ENCODE data around the gene ADGRD2. TPM values are rescaled to one million over a fixed set of nuclear protein-coding genes. Genes with fewer than 3 reads are reported as not detected.

Gene ADGRD2
- total RNA-seq, 1 experiment from 2014 or later: not detected

GRCh38 chr9:124501771-124502320, 51.6 kb downstream of the ADGRD2 start:
- no peak overlapping the region for H3K27ac ChIP-seq (ENCODE audit: low read depth, low read length)
- no peaks in the 10 kb centered on the region for H4K20me1 ChIP-seq (ENCODE audit: insufficient read depth)
- no peak overlapping the region for H3K4me3 ChIP-seq (replicated peaks in 1 of 2; ENCODE audit: low read depth in 1 of 2, low read length in 2 of 2)
- no peaks in the 10 kb centered on the region for H3K79me2 ChIP-seq (ENCODE audit: insufficient read depth, low read length)
- no peak overlapping the region for H3K9ac ChIP-seq (ENCODE audit: low read length)
- no TSS peak for BruUV-seq (replicated peaks)
- ChIA-PET POLR2A (no interaction called here), RAD21 (ENCODE audit: low non-redundant PET in 1 of 2, low total read pairs in 2 of 2, uncharacterized antibody in 2 of 2, unreplicated experiment in 2 of 2) (no interaction called here), CTCF (no interaction called here)
- ATAC-seq: no peak
- no peak overlapping the region for H2AFZ ChIP-seq (ENCODE audit: low read depth, low read length, poor library complexity, severe bottlenecking)
- no peak overlapping the region for H3K4me2 ChIP-seq (ENCODE audit: low read length)
- H3K4me1 ChIP-seq (ENCODE audit: control insufficient read depth in 1 of 2, insufficient read depth in 2 of 2, low read length in 2 of 2): no peaks in the 10 kb centered on the region
- intact Hi-C loops (cut with micrococcal nuclease): no loop called here
- TF ChIP-seq ZFX (IDR thresholded peaks at IDR 0.05) (no peak), TCF7L2 (IDR thresholded peaks at IDR 0.05; ENCODE audit: borderline replicate concordance, extremely low read depth, insufficient read depth, insufficient read length) (no peak), JUND (IDR thresholded peaks at IDR 0.05) (no peak), POLR2AphosphoS5 (IDR thresholded peaks at IDR 0.05; ENCODE audit: low read depth, low read length) (no peak), ATF3 (IDR thresholded peaks at IDR 0.05) (no peak), ZNF274 (IDR thresholded peaks at IDR 0.05; ENCODE audit: low read depth, low read length) (no peak)
- DNase-seq (ENCODE audit: low read depth, low spot score): no peak
- H3K27me3 ChIP-seq (ENCODE audit: insufficient read depth, low read length): no peaks in the 10 kb centered on the region
- no peaks in the 10 kb centered on the region for H3K9me2 ChIP-seq (ENCODE audit: insufficient read depth)
- no peaks in the 10 kb centered on the region for H3K36me3 ChIP-seq (ENCODE audit: control insufficient read depth in 1 of 2, insufficient read depth in 2 of 2, low read length in 2 of 2)
- H3K9me3 ChIP-seq (ENCODE audit: control insufficient read depth in 1 of 2, insufficient read depth in 1 of 2, low read depth in 1 of 2, low read length in 2 of 2): no peaks in the 10 kb centered on the region

GRCh38 chr9:124502711-124503702, 52.8 kb downstream of the ADGRD2 start:
- Histone ChIP-seq H3K27ac (ENCODE audit: low read depth, low read length) (no peak overlapping the region), H4K20me1 (ENCODE audit: insufficient read depth) (no peaks in the 10 kb centered on the region), H3K9me2 (ENCODE audit: insufficient read depth) (no peaks in the 10 kb centered on the region), H3K79me2 (ENCODE audit: insufficient read depth, low read length) (no peaks in the 10 kb centered on the region), H3K4me2 (ENCODE audit: low read length) (no peak overlapping the region), H3K4me3 (replicated peaks in 1 of 2; ENCODE audit: low read depth in 1 of 2, low read length in 2 of 2) (no peak overlapping the region), H3K9me3 (ENCODE audit: control insufficient read depth in 1 of 2, insufficient read depth in 1 of 2, low read depth in 1 of 2, low read length in 2 of 2) (no peaks in the 10 kb centered on the region), H3K4me1 (ENCODE audit: control insufficient read depth in 1 of 2, insufficient read depth in 2 of 2, low read length in 2 of 2) (no peaks in the 10 kb centered on the region), H3K27me3 (ENCODE audit: insufficient read depth, low read length) (no peaks in the 10 kb centered on the region), H2AFZ (ENCODE audit: low read depth, low read length, poor library complexity, severe bottlenecking) (no peak overlapping the region), H3K36me3 (ENCODE audit: control insufficient read depth in 1 of 2, insufficient read depth in 2 of 2, low read length in 2 of 2) (no peaks in the 10 kb centered on the region), H3K9ac (ENCODE audit: low read length) (no peak overlapping the region)
- BruUV-seq (replicated peaks): no TSS peak
- CTCF ChIA-PET: no interaction called here
- no peak for DNase-seq (ENCODE audit: low read depth, low spot score)
- no peak for ATAC-seq
- intact Hi-C loops (cut with micrococcal nuclease): no loop called here
- POLR2A ChIA-PET: no interaction called here
- RAD21 ChIA-PET (ENCODE audit: low non-redundant PET in 1 of 2, low total read pairs in 2 of 2, uncharacterized antibody in 2 of 2, unreplicated experiment in 2 of 2): no interaction called here
- TF ChIP-seq ELF1 (IDR thresholded peaks at IDR 0.05; ENCODE audit: borderline replicate concordance, low read depth) (no peak), MAX (IDR thresholded peaks at IDR 0.05) (no peak), CEBPB (IDR thresholded peaks at IDR 0.05; ENCODE audit: low read depth) (no peak), TCF7L2 (IDR thresholded peaks at IDR 0.05; ENCODE audit: borderline replicate concordance, extremely low read depth, insufficient read depth, insufficient read length) (no peak), JUND (IDR thresholded peaks at IDR 0.05) (no peak), SRF (IDR thresholded peaks at IDR 0.05; ENCODE audit: low read depth) (no peak), FOSL1 (IDR thresholded peaks at IDR 0.05; ENCODE audit: low read depth) (no peak), RAD21 (IDR thresholded peaks at IDR 0.05; ENCODE audit: low read depth) (no peak), SIN3A (IDR thresholded peaks at IDR 0.05; ENCODE audit: low read depth) (no peak), POLR2AphosphoS5 (IDR thresholded peaks at IDR 0.05; ENCODE audit: low read depth, low read length) (no peak), CTCF (IDR thresholded peaks at IDR 0.05 in 2 of 3, conservative IDR thresholded peaks at IDR 0.05 in 1 of 3; ENCODE audit: borderline replicate concordance in 1 of 3, insufficient read depth in 1 of 3, low read depth in 2 of 3, low read length in 2 of 3) (no peak)

All from HCT116 (cell line).